IgD-negative memory B cell (primary cell): ENCODE data around the gene ARFGEF2. TPM values are rescaled to one million over a fixed set of nuclear protein-coding genes. Genes with fewer than 3 reads are reported as not detected.
"Not testable (repeated sequence)": the region's sequence is repeated elsewhere in the genome, so short reads cannot be mapped to it uniquely, and the experiment has no call there.

Experiments
- H3K27ac Mint-ChIP-seq, 3 donors: one replicate each; pipeline ENCODE4 v1.8.0; 2020 to 2022; ENCODE audit warnings: mild to moderate bottlenecking in 3 of 3, mixed read lengths in 3 of 3, moderate library complexity in 1 of 3
- H3K27me3 Mint-ChIP-seq: one replicate; pipeline ENCODE4 v1.8.0; 2021; ENCODE audit warnings: mixed read lengths
- H3K36me3 Mint-ChIP-seq: one replicate; pipeline ENCODE4 v1.8.0; 2020; ENCODE audit warnings: mild to moderate bottlenecking, mixed read lengths
- H3K4me1 Mint-ChIP-seq, 3 donors: one replicate each; pipeline ENCODE4 v1.8.0; 2020 to 2022; ENCODE audit warnings: mixed read lengths in 3 of 3, mild to moderate bottlenecking in 1 of 3
- H3K4me3 Mint-ChIP-seq, 4 donors: one replicate each; pipeline ENCODE4 v1.8.0; 2020 to 2022; ENCODE audit warnings: mild to moderate bottlenecking in 4 of 4, mixed read lengths in 4 of 4, moderate library complexity in 3 of 4
- H3K9me3 Mint-ChIP-seq, 3 donors: one replicate each; pipeline ENCODE4 v1.8.0; 2020 to 2021; ENCODE audit warnings: mixed read lengths in 3 of 3, mild to moderate bottlenecking in 1 of 3
- polyA plus RNA-seq: library from polyadenylated mRNA; unstranded; fragments of 300-500 nt; fragmentation: Illumina TruSeq; gene quantifications from one replicate; pipeline ENCODE4 v1.2.3, GENCODE V29; 2021

ARFGEF2 gene
- polyA plus RNA-seq, 1 donor from 2014 or later, result 8.5 TPM

GRCh38 chr20:48962976-48963771 is 41.7 kb downstream of the ARFGEF2 start:
- H3K36me3 Mint-ChIP-seq, result peaks cover 4% of the 10 kb centered on the region
- no peaks in the 10 kb centered on the region for H3K27me3 Mint-ChIP-seq
- H3K4me3 Mint-ChIP-seq, result no peak overlapping the region
- H3K4me1 Mint-ChIP-seq, result no peaks in the 10 kb centered on the region
- no peaks in the 10 kb centered on the region for H3K9me3 Mint-ChIP-seq
- H3K27ac Mint-ChIP-seq, result no peak overlapping the region

- peaks cover 4% of the 10 kb centered on the region for H3K36me3 Mint-ChIP-seq
- peak overlapping the region in 1 of 3 donors; percentile 6 for H3K27ac Mint-ChIP-seq
- H3K27me3 Mint-ChIP-seq, result no peaks in the 10 kb centered on the region
- no peaks in the 10 kb centered on the region for H3K4me1 Mint-ChIP-seq
- H3K4me3 Mint-ChIP-seq, result no peak overlapping the region
- no peaks in the 10 kb centered on the region for H3K9me3 Mint-ChIP-seq
Measured at GRCh38 chr20:48965189-48965910, 43.8 kb downstream of the ARFGEF2 start.

- Mint-ChIP-seq H3K4me3 (no peak overlapping the region), H3K27ac (no peak overlapping the region), H3K9me3 (no peaks in the 10 kb centered on the region), H3K27me3 (no peaks in the 10 kb centered on the region), H3K36me3 (peaks cover 8% of the 10 kb centered on the region), H3K4me1 (no peaks in the 10 kb centered on the region)
Measured at GRCh38 chr20:48970681-48971365, 49.3 kb downstream of the ARFGEF2 start.

- no peaks in the 10 kb centered on the region for H3K4me1 Mint-ChIP-seq
- H3K27me3 Mint-ChIP-seq, result no peaks in the 10 kb centered on the region
- H3K36me3 Mint-ChIP-seq, result peaks cover 8% of the 10 kb centered on the region
- H3K9me3 Mint-ChIP-seq, result no peaks in the 10 kb centered on the region
- H3K27ac Mint-ChIP-seq, result no peak overlapping the region
- no peak overlapping the region for H3K4me3 Mint-ChIP-seq
Measured at GRCh38 chr20:48971956-48972355, 50.4 kb downstream of the ARFGEF2 start.

- Mint-ChIP-seq H3K36me3 (peaks cover 6% of the 10 kb centered on the region), H3K4me3 (no peak overlapping the region), H3K4me1 (peaks cover 0 to under 1% (median 0%) of the 10 kb centered on the region in 3 donors), H3K9me3 (no peaks in the 10 kb centered on the region), H3K27me3 (no peaks in the 10 kb centered on the region), H3K27ac (no peak overlapping the region)
Measured at GRCh38 chr20:48972816-48973215, 51.3 kb downstream of the ARFGEF2 start.

- Mint-ChIP-seq H3K4me3 (no peak overlapping the region), H3K27ac (peak overlapping the region in 1 of 3 donors; percentile 48), H3K4me1 (peaks cover 0 to 2% (median 0%) of the 10 kb centered on the region in 3 donors), H3K9me3 (no peaks in the 10 kb centered on the region), H3K27me3 (no peaks in the 10 kb centered on the region), H3K36me3 (peaks cover 6% of the 10 kb centered on the region)
Measured at GRCh38 chr20:48975955-48976354, 54.4 kb downstream of the ARFGEF2 start.

- peak overlapping the region in 1 of 3 donors; percentile 60 for H3K27ac Mint-ChIP-seq
- peaks cover 13% of the 10 kb centered on the region for H3K36me3 Mint-ChIP-seq
Measured at GRCh38 chr20:48979980-48980379, 58.5 kb downstream of the ARFGEF2 start.

GRCh38 chr20:48983423-48984400 is 62.2 kb downstream of the ARFGEF2 start:
- no peaks in the 10 kb centered on the region for H3K4me1 Mint-ChIP-seq
- H3K4me3 Mint-ChIP-seq, result no peak overlapping the region
- peaks cover 11% of the 10 kb centered on the region for H3K36me3 Mint-ChIP-seq
- no peaks in the 10 kb centered on the region for H3K9me3 Mint-ChIP-seq
- no peak overlapping the region for H3K27ac Mint-ChIP-seq
- H3K27me3 Mint-ChIP-seq, result no peaks in the 10 kb centered on the region

More at GRCh38 chr20:48979980-48980379, 58.5 kb downstream of the ARFGEF2 start:
- H3K4me3 Mint-ChIP-seq, H3K9me3 Mint-ChIP-seq, H3K4me1 Mint-ChIP-seq, H3K27me3 Mint-ChIP-seq: not testable (repeated sequence)

GRCh38 chr20:48984575-48985219 is 63.2 kb downstream of the ARFGEF2 start:
- H3K4me3 Mint-ChIP-seq, result no peak overlapping the region
- no peaks in the 10 kb centered on the region for H3K9me3 Mint-ChIP-seq
- H3K27ac Mint-ChIP-seq, result no peak overlapping the region
- peaks cover 11% of the 10 kb centered on the region for H3K36me3 Mint-ChIP-seq
- H3K4me1 Mint-ChIP-seq, result no peaks in the 10 kb centered on the region
- no peaks in the 10 kb centered on the region for H3K27me3 Mint-ChIP-seq

- Mint-ChIP-seq H3K4me3 (no peak overlapping the region), H3K27me3 (no peaks in the 10 kb centered on the region), H3K4me1 (no peaks in the 10 kb centered on the region), H3K27ac (peak overlapping the region in 1 of 3 donors; percentile 35), H3K9me3 (no peaks in the 10 kb centered on the region), H3K36me3 (peaks cover 8% of the 10 kb centered on the region)
Measured at GRCh38 chr20:48986899-48987298, 65.4 kb downstream of the ARFGEF2 start.

GRCh38 chr20:48990467-48990866 is 69.0 kb downstream of the ARFGEF2 start:
- Mint-ChIP-seq H3K27me3 (no peaks in the 10 kb centered on the region), H3K9me3 (no peaks in the 10 kb centered on the region), H3K27ac (no peak overlapping the region), H3K36me3 (peaks cover 8% of the 10 kb centered on the region), H3K4me3 (no peak overlapping the region), H3K4me1 (no peaks in the 10 kb centered on the region)

- Mint-ChIP-seq H3K27me3 (no peaks in the 10 kb centered on the region), H3K36me3 (peaks cover 13% of the 10 kb centered on the region), H3K27ac (no peak overlapping the region), H3K4me3 (no peak overlapping the region), H3K9me3 (no peaks in the 10 kb centered on the region), H3K4me1 (no peaks in the 10 kb centered on the region)
Measured at GRCh38 chr20:48995589-48995988, 74.1 kb downstream of the ARFGEF2 start.

- no peaks in the 10 kb centered on the region for H3K4me1 Mint-ChIP-seq
- no peak overlapping the region for H3K27ac Mint-ChIP-seq
- peaks cover 7% of the 10 kb centered on the region for H3K36me3 Mint-ChIP-seq
- H3K9me3 Mint-ChIP-seq, result no peaks in the 10 kb centered on the region
- no peaks in the 10 kb centered on the region for H3K27me3 Mint-ChIP-seq
- H3K4me3 Mint-ChIP-seq, result no peak overlapping the region
Measured at GRCh38 chr20:48999890-49000870, 78.7 kb downstream of the ARFGEF2 start.
